ENCODE results near the gene STOM.

DNA sequence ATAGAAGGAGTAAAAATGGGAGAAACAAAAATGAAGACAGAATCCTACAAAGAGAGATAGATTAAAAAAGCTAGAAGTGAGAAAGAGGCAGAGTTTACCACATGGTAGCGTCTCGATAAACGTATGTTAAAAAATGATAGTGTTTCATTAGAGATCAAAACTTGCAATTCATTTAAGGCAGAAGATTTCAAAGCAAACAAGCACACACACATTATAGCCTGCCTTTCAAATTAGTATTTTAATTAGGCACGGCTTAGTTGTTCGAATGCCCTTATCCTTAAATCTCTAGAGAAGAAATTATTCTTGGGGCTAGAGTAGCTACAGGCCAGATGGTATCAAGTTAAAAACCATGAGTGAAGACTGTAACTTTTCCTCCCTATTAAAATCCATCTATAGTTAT, 6.0 kb downstream of the STOM start:
- TF ChIP-seq, protein P1, sequence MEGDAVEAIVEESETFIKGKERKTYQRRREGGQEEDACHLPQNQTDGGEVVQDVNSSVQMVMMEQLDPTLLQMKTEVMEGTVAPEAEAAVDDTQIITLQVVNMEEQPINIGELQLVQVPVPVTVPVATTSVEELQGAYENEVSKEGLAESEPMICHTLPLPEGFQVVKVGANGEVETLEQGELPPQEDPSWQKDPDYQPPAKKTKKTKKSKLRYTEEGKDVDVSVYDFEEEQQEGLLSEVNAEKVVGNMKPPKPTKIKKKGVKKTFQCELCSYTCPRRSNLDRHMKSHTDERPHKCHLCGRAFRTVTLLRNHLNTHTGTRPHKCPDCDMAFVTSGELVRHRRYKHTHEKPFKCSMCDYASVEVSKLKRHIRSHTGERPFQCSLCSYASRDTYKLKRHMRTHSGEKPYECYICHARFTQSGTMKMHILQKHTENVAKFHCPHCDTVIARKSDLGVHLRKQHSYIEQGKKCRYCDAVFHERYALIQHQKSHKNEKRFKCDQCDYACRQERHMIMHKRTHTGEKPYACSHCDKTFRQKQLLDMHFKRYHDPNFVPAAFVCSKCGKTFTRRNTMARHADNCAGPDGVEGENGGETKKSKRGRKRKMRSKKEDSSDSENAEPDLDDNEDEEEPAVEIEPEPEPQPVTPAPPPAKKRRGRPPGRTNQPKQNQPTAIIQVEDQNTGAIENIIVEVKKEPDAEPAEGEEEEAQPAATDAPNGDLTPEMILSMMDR (IDR thresholded peaks at IDR 0.05): no peak
- no peak for TF ChIP-seq POLR2A (IDR thresholded peaks at IDR 0.05)

Data from body of pancreas (tissue), 4 donors.